Measurements from ENCODE around the gene SLC7A7. TPM values are rescaled to one million over a fixed set of nuclear protein-coding genes. Genes with fewer than 3 reads are reported as not detected.
A peak's percentile ranks its signal among the peaks of the same experiment; 100 is the strongest.
"Not testable (repeated sequence)": the region's sequence is repeated elsewhere in the genome, so short reads cannot be mapped to it uniquely, and the experiment has no call there.

The SLC7A7 gene
- total RNA-seq, 2 donors from 2014 or later = 0.55 to 3.1 TPM

DNA sequence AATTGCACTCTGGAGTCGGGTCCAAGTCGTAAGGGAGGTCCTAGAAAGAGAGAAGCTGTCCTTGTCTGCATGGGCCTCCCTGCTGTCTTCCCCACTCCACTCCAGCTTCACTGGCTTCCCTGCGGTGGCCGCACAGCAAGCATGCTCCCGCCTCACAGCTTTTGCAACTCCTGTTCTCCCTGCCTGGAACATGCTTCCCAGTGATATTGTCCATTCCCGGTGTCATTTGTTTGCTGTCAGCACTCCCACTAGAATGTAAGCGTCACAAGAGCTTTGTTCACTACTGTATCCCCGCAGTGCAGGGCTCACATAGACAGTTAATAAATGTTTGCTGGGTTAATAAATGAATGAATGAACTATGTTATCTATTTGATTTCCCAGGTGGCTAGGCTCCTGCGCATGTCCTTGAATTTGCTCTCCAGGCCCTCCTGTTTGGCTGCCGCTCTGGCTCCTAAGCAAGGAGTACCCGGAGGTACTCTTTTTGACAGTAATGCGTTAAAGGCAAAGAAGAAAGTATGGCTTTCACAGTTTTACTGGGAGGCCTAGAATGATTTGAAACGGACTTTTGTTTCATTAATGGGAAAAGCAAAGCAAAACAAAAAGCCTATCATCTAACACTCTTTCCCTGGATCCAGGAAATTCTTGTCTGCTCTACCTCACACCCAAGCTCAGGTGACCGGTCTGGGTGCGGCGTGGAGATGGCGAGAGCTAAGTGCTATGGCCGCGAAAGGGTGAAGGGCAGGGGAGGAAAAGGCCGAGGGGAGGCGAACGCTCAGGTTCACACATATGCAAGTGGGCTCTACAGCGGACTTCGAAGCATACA, 6.2 kb upstream of the SLC7A7 start:
- Mint-ChIP-seq H3K36me3 (ENCODE audit: low read depth) (peaks cover 3% of the 10 kb centered on the region), H3K4me3 (no peak overlapping the region), H3K27ac (no peak overlapping the region), H3K4me1 (peaks cover 11% of the 10 kb centered on the region), H3K27me3 (peaks cover 13% of the 10 kb centered on the region)
- ATAC-seq (no peak), DNase-seq (no peak)
- H3K9me3 ChIP-seq (ENCODE audit: control insufficient read depth, low read length, poor library complexity, severe bottlenecking) = no peaks in the 10 kb centered on the region

DNA sequence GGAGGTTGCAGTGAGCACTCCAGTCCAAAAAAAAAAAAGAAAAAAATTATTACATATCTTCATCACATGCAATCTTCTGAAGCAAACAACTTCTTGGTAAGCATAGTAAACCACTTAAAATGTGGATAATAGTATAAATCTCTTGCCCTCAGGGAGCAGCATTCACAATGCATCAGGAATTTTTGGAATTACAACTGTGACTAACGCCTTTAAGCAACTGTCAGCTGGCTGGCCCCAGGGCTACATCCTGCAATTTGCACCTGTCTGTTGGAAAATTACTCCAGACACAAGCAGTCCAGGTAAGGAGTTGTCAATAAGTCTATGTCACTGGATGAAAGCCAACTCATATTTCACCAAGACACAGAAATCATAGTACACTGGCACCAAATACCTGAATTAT, 5.5 kb upstream of the SLC7A7 start:
- DNase-seq = no peak
- ATAC-seq = no peak
- peaks cover 2% of the 10 kb centered on the region for H3K36me3 Mint-ChIP-seq (ENCODE audit: low read depth)
- H3K4me1 Mint-ChIP-seq = peaks cover 14% of the 10 kb centered on the region
- H3K4me3 Mint-ChIP-seq = no peak overlapping the region
- H3K9me3 ChIP-seq (ENCODE audit: control insufficient read depth, low read length, poor library complexity, severe bottlenecking) = no peaks in the 10 kb centered on the region
- peaks cover 10% of the 10 kb centered on the region for H3K27me3 Mint-ChIP-seq
- H3K27ac Mint-ChIP-seq = no peak overlapping the region

DNA sequence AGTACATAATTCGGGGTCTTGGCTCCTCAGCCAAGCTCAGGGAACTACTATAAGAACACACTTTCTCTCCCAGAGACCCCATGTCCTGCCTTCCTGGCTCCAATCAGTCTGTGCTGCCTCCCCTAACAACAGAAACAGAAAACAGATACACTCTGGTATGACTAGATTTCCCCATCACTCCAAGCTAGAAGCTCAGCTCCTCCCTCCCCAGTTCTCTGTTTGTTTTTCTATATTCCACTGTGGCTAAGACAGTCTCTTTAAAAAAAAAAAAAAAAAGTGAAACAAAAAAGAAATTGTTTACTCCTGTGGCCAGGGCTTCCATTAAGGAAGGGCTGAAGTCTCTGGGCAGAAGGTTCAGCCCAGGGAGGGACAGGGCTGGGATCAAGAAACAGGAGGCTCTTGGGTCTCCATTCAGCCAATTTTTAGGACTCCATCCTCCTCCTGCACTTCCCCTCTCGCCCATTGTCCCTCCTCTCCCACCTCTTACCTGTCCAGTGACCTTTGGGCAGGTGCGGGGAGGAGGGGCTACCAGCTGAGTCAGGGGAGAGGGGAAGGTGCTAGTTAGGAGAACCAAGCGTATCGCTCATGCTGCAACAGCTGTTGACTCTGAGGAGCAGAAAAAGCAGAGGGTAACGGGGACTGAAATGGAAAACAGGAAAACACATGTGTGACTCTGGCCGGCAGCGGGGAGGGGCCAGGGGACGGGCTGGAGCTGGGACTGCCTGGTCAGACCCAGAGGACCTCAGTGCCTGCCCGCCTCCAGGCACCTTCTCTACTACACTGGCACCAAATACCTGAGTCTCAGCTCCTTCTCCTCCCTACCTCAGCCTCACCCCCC, 4.1 kb upstream of the SLC7A7 start:
- Mint-ChIP-seq H3K27ac (peak overlapping the region; percentile 53), H3K4me1 (peaks cover 12% of the 10 kb centered on the region), H3K27me3 (peaks cover 7% of the 10 kb centered on the region), H3K36me3 (ENCODE audit: low read depth) (no peaks in the 10 kb centered on the region), H3K4me3 (no peak overlapping the region)
- no peak for ATAC-seq
- no peak for DNase-seq
- H3K9me3 ChIP-seq (ENCODE audit: control insufficient read depth, low read length, poor library complexity, severe bottlenecking) = no peaks in the 10 kb centered on the region

DNA sequence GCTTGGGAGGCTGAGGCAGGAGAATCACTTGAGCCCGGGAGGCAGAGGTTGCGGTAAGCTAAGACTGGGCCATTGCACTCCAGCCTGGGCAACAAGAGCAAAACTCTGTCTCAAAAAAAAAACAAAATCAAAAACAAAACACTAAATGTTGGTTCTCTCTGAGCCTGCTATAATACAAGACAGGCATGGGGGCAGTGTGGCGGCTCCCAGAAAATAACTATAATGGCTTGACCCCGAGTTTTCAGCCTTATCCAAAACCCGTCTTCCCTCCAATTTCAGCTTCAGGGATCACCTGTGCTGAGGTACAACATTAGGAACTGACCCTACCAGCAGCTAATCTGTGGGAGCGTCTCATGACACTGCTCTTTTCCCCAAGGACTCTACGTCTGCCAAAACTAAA, 862 bp downstream of the SLC7A7 start:
- DNase-seq = no peak
- Mint-ChIP-seq H3K27ac (no peak overlapping the region), H3K4me3 (no peak overlapping the region), H3K36me3 (ENCODE audit: low read depth) (no peaks in the 10 kb centered on the region), H3K27me3 (no peaks in the 10 kb centered on the region), H3K4me1 (peaks cover 10% of the 10 kb centered on the region)
- no peak for ATAC-seq
- no peaks in the 10 kb centered on the region for H3K9me3 ChIP-seq (ENCODE audit: control insufficient read depth, low read length, poor library complexity, severe bottlenecking)

DNA sequence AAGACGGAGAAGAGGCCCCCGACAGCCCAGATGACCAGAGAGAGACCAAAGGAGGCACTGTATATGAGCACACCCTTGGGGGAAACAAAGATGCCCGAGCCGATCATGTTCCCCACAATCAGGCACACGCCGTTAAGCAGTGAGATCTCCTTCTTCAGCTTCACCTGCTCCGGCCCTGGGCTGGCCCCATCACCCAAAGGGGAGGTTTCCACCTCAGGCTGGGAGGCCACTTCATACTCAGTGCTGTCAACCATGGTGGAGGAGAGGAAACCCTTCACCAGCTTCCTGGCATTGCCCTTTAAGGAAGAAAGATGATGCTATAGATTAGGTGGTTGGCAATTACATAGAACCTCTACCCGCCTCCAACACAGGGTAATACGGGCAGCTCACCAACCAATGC, 2.1 kb downstream of the SLC7A7 start:
- Mint-ChIP-seq H3K4me1 (peaks cover 10% of the 10 kb centered on the region), H3K4me3 (no peak overlapping the region), H3K36me3 (ENCODE audit: low read depth) (no peaks in the 10 kb centered on the region), H3K27ac (no peak overlapping the region), H3K27me3 (no peaks in the 10 kb centered on the region)
- DNase-seq (no peak), ATAC-seq (no peak)
- no peaks in the 10 kb centered on the region for H3K9me3 ChIP-seq (ENCODE audit: control insufficient read depth, low read length, poor library complexity, severe bottlenecking)

DNA sequence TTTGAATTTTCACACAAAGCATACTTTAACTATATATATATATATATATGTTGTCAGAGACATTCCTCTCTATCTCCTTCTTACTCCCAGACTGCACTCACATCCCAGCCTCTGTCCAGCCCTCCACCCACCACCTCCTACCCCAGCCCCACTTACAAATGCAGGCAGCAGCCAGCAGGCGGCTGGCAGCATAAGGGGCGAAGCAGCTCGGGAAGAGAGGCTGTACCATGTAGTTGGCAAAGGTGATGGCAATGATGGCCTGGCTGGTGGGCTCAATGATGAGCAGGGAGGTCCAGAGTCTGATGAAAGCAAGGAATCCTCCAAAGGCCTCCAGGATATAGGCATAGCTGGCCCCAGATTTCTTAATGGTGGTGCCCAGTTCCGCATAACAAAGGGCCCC, 2.5 kb downstream of the SLC7A7 start:
- Mint-ChIP-seq H3K36me3 (ENCODE audit: low read depth) (no peaks in the 10 kb centered on the region), H3K4me1 (peaks cover 10% of the 10 kb centered on the region), H3K27me3 (peaks cover 2% of the 10 kb centered on the region), H3K4me3 (no peak overlapping the region), H3K27ac (no peak overlapping the region)
- no peak for DNase-seq
- H3K9me3 ChIP-seq (ENCODE audit: control insufficient read depth, low read length, poor library complexity, severe bottlenecking) = no peaks in the 10 kb centered on the region
- no peak for ATAC-seq

DNA sequence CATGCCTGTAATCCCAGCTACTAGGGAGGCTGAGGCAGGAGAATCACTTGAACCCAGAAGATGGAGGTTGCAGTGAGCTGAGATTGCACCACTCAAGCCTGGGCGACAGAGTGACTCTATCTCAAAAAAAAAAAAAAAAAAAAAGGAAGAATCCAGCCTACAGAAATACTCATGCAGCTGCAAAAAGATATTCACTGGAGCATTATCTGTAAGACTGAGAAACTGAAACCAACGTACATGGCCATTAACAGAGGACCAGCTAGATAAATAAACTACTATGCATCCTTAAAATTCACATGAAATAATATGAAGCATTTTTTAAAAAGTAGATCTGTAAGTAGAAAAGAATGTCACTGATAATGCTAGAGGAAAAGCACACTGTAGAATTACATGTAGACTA, 3.5 kb downstream of the SLC7A7 start:
- no peak overlapping the region for H3K4me3 Mint-ChIP-seq
- H3K27me3 Mint-ChIP-seq = peaks cover 9% of the 10 kb centered on the region
- ATAC-seq (peak; percentile 21), DNase-seq (no peak)
- no peak overlapping the region for H3K27ac Mint-ChIP-seq
- no peaks in the 10 kb centered on the region for H3K9me3 ChIP-seq (ENCODE audit: control insufficient read depth, low read length, poor library complexity, severe bottlenecking)
- peaks cover 10% of the 10 kb centered on the region for H3K4me1 Mint-ChIP-seq
- peaks cover 4% of the 10 kb centered on the region for H3K36me3 Mint-ChIP-seq (ENCODE audit: low read depth)

DNA sequence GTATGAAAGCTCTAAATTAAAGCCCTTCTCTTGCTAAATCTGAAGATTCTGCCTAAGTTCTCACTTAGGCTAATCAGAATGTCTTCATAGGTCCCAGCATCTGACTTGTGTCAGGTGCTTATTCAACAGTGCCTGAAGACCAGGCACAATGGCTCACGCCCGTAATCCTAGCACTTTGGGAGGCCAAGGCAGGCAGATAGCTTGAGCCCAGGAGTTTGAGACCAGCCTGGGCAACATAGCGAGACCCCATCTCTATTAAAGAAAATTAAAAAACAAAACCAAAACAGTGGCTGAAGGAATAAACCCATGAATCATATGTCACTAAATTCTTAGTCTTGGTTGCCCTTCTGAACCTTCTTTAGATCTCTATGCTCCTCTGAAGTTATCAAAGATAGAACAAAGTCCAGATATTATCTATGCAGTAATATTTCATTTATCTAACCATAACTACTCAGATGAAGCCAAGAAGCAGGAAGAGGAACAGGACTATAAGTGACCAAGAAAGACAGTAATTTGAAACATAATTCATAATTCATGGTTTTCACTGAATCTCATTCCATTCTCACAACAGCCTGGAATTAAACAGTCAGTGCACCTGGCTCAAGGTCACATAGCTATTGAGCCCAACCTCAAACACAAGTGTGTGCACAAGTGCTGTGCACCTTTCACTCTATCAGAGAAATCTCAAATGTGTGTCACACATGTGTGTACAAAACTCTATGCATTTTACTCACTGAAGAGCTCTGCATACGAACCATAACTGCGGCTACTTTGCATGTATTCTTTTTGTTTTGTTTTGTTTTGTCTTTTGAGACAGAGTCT, 6.6 kb downstream of the SLC7A7 start:
- peaks cover 3% of the 10 kb centered on the region for H3K4me1 Mint-ChIP-seq
- no peak overlapping the region for H3K27ac Mint-ChIP-seq
- peaks cover 28% of the 10 kb centered on the region for H3K27me3 Mint-ChIP-seq
- peaks cover 4% of the 10 kb centered on the region for H3K36me3 Mint-ChIP-seq (ENCODE audit: low read depth)
- no peaks in the 10 kb centered on the region for H3K9me3 ChIP-seq (ENCODE audit: control insufficient read depth, low read length, poor library complexity, severe bottlenecking)
- no peak overlapping the region for H3K4me3 Mint-ChIP-seq
- no peak for DNase-seq
- no peak for ATAC-seq

DNA sequence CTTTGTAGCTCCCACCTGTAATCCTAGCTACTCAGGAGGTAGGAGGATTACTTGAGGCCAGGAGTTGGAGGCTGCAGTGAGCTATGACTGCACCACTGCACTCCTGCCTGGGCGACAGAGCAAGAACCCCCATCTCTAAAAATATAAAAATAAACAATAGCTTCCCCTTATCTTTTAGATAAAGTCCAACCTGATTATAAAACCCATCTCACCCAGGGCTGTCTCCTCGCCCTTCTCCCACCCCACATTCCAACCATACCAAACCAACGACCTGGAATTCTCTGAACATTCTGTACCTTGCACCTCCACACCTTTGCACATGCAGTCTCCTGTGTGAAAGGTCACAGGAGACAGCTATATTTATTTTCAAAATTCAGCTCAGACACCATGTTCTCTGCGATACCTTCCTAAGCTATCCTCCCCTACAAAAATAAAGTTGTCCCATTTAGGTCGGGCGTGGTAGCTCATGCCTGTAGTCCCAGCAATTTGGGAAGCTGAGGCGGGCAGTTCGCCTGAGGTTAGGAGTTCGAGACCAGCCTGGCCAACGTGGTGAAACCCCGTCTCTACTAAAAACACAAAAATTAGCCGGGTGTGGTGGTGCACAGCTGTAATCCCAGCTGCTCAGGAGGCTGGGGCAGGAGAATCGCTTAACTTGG, 7.7 kb downstream of the SLC7A7 start:
- no peak overlapping the region for H3K4me3 Mint-ChIP-seq
- ATAC-seq = no peak
- H3K4me1 Mint-ChIP-seq = peaks cover 3% of the 10 kb centered on the region

DNA sequence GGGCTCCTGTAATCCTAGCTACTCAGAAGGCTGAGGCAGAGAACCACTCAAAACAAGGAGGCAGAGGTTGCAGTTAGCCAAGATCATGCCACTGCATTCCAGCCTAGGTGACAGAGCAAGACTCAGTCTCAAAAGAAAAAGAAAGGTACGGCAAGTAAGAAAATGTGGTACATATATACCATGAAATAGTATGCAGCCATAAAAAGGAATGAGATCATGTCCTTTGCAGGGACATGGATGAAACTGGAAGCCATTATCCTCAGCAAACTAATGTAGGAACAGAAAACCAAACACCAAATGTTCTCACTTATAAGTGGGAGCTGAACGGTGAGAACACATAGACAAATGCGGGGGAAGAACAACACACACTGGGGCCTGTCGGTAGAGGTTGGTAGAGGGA, 10.0 kb downstream of the SLC7A7 start:
- Mint-ChIP-seq H3K36me3 (ENCODE audit: low read depth) (peaks cover 15% of the 10 kb centered on the region), H3K27me3 (peaks cover 56% of the 10 kb centered on the region)
- not testable (repeated sequence) for ATAC-seq; H3K9me3 ChIP-seq (ENCODE audit: control insufficient read depth, low read length, poor library complexity, severe bottlenecking); H3K4me3 Mint-ChIP-seq; H3K4me1 Mint-ChIP-seq; H3K27ac Mint-ChIP-seq; DNase-seq

More for the DNA sequence above, 7.7 kb downstream of the SLC7A7 start:
- Mint-ChIP-seq H3K36me3 (ENCODE audit: low read depth) (peaks cover 7% of the 10 kb centered on the region), H3K27me3 (peaks cover 36% of the 10 kb centered on the region), H3K27ac (no peak overlapping the region)
- H3K9me3 ChIP-seq (ENCODE audit: control insufficient read depth, low read length, poor library complexity, severe bottlenecking) = no peaks in the 10 kb centered on the region
- no peak for DNase-seq

DNA sequence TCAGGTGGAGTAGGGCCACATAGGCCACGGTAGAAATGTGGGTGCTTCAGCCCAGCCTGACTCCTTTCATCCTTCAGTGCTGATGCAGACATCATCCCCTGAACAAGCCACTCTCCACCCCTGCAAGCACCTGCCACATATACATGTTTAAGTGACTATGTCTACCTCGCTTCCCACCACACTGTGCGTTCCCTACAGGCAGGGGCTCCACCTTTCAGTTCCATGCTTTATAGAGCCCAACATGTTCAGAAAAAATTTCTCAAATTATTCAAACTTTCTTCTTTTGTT, 11.6 kb downstream of the SLC7A7 start:
- Mint-ChIP-seq H3K4me1 (no peaks in the 10 kb centered on the region), H3K27me3 (peaks cover 71% of the 10 kb centered on the region), H3K4me3 (no peak overlapping the region), H3K27ac (no peak overlapping the region), H3K36me3 (ENCODE audit: low read depth) (peaks cover 23% of the 10 kb centered on the region)
- no peaks in the 10 kb centered on the region for H3K9me3 ChIP-seq (ENCODE audit: control insufficient read depth, low read length, poor library complexity, severe bottlenecking)
- ATAC-seq (no peak), DNase-seq (no peak)

DNA sequence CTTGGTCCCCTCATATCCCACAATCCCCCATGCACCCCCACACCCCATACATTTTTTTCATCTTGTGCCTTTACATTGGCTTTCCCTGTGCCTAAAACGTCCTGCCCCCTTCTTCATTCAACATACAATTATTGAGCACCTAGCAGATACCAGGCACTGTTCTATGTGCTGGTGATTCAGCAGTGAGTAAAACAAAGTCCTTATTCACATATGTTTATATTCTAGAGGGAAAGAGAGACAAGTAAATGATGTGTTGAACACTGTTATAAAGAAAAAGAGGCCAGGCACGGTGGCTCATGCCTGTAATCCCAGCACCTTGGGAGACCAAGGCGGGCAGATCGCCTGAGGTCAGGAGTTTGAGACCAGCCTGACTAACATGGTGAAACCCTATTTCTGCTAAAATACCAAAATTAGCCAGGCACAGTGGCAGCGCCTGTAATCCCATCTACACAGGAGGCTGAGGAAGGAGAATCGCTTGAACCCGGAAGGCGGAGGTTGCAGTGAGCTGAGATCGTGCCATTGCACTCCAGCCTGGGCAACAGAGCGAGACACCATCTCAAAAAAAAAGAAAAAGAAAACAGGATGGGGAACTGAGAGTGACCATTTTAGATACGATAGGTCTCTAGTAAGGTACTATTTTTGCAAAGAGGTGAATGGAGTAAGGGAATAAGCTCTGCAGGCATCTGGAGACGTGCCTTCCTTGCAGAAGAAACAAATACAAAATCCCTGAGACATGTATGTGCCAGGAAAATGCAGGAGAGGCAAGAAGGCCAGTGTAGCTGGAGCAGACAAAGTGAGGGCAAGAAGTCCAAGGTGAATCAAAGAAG, 12.2 kb downstream of the SLC7A7 start:
- no peaks in the 10 kb centered on the region for H3K9me3 ChIP-seq (ENCODE audit: control insufficient read depth, low read length, poor library complexity, severe bottlenecking)
- ATAC-seq (no peak), DNase-seq (no peak)
- Mint-ChIP-seq H3K36me3 (ENCODE audit: low read depth) (peaks cover 23% of the 10 kb centered on the region), H3K27me3 (peaks cover 77% of the 10 kb centered on the region), H3K27ac (no peak overlapping the region), H3K4me1 (no peaks in the 10 kb centered on the region), H3K4me3 (no peak overlapping the region)
